HUES48 (cell line): ENCODE measurements around the gene THYN1.
A peak's percentile ranks its signal among the peaks of the same experiment; 100 is the strongest.
"Not testable (repeated sequence)": the region's sequence is repeated elsewhere in the genome, so short reads cannot be mapped to it uniquely, and the experiment has no call there.

ENCODE experiments used
- H3K27ac ChIP-seq: one replicate; pipeline ENCODE4 v1.7.0; 2013; ENCODE audit warnings: low read depth, low read length, inconsistent platforms
- H3K27me3 ChIP-seq: 2 replicates; pipeline ENCODE4 v1.6.1; 2013; ENCODE audit warnings: mild to moderate bottlenecking, low read length; ENCODE audit not compliant: control insufficient read depth, insufficient read depth
- H3K36me3 ChIP-seq: 2 replicates; pipeline ENCODE4 v1.6.1; 2013; ENCODE audit warnings: low read length; ENCODE audit not compliant: control insufficient read depth, insufficient read depth
- H3K4me1 ChIP-seq: 2 replicates; pipeline ENCODE4 v1.6.1; 2013; ENCODE audit warnings: mild to moderate bottlenecking, low read length; ENCODE audit not compliant: control insufficient read depth, insufficient read depth
- H3K4me3 ChIP-seq: 2 replicates; pipeline ENCODE4 v1.5.1; 2013; ENCODE audit warnings: mild to moderate bottlenecking, low read depth, low read length
- H3K9ac ChIP-seq: 2 replicates; pipeline ENCODE4 v1.6.1; 2013; ENCODE audit warnings: mild to moderate bottlenecking, low read depth, low read length, moderate library complexity
- H3K9me3 ChIP-seq: 2 replicates; pipeline ENCODE4 v1.6.1; 2013; ENCODE audit warnings: low read length; ENCODE audit not compliant: control insufficient read depth, insufficient read depth

Gene THYN1

DNA sequence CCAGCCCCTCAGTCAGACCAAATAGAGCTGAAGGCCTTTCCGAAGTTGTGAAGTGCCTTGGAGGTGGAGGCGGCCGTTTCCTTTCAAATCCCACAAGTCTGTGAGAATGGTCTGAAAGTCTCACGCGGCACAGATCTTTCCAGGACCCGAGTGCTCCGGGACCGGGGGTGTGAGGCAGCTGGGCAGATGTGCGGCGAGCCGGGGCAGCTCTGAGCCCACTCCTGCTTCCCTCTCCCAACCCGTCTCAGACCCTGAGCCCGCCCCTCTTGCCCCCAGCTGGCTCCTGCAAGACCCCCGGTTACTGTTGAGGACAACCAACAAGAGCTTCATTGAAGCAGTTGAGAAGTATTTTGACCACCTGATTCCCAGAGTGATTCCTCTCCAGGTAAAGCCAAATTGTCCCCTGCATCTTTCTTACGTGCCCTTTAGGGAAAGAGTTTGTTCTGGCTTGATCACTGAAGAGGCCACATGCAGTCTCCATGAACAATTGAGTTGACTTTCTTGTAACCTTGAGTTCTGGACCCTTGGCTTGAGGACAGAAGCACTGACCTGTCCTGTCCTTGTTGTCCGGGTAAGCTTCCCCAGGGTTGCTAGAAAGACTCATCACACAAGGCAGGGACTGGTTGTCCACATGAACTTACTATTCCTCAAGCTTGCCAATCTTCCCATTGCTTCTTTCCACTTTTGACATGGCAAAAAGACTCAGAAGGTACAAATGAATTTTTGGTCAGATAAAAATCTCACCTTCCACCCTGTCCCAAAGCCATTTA is 30.5 kb upstream of the THYN1 start:
- Histone ChIP-seq H3K9me3 (no peaks in the 10 kb centered on the region), H3K27ac (no peak overlapping the region), H3K4me3 (no peak overlapping the region), H3K9ac (no peak overlapping the region), H3K27me3 (no peaks in the 10 kb centered on the region), H3K36me3 (peaks cover 36% of the 10 kb centered on the region), H3K4me1 (no peaks in the 10 kb centered on the region)

- peaks cover 38% of the 10 kb centered on the region for H3K36me3 ChIP-seq
- H3K9ac ChIP-seq, result no peak overlapping the region
- H3K27me3 ChIP-seq, result no peaks in the 10 kb centered on the region
- no peak overlapping the region for H3K27ac ChIP-seq
- 0 out of 2 replicates have a peak, but pooled peaks cover 4% of the 10 kb centered on the region for H3K4me1 ChIP-seq
- no peaks in the 10 kb centered on the region for H3K9me3 ChIP-seq
- H3K4me3 ChIP-seq, result no peak overlapping the region
Measured at GRCh38 chr11:134282121-134283045, 29.2 kb upstream of the THYN1 start.

- not testable (repeated sequence) for H3K9ac ChIP-seq, H3K4me3 ChIP-seq, H3K4me1 ChIP-seq, H3K27ac ChIP-seq, H3K9me3 ChIP-seq, H3K27me3 ChIP-seq
- H3K36me3 ChIP-seq, result peaks cover 36% of the 10 kb centered on the region
Measured at GRCh38 chr11:134281635-134282034, 28.5 kb upstream of the THYN1 start.

GRCh38 chr11:134278356-134278755 is 25.2 kb upstream of the THYN1 start:
- Histone ChIP-seq H3K9ac (no peak overlapping the region), H3K4me1 (peaks cover 9% of the 10 kb centered on the region; the same call in 1 of the 2 replicates), H3K4me3 (no peak overlapping the region), H3K9me3 (no peaks in the 10 kb centered on the region), H3K27me3 (no peaks in the 10 kb centered on the region), H3K27ac (no peak overlapping the region), H3K36me3 (peaks cover 10% of the 10 kb centered on the region; the same call in 1 of the 2 replicates)

DNA sequence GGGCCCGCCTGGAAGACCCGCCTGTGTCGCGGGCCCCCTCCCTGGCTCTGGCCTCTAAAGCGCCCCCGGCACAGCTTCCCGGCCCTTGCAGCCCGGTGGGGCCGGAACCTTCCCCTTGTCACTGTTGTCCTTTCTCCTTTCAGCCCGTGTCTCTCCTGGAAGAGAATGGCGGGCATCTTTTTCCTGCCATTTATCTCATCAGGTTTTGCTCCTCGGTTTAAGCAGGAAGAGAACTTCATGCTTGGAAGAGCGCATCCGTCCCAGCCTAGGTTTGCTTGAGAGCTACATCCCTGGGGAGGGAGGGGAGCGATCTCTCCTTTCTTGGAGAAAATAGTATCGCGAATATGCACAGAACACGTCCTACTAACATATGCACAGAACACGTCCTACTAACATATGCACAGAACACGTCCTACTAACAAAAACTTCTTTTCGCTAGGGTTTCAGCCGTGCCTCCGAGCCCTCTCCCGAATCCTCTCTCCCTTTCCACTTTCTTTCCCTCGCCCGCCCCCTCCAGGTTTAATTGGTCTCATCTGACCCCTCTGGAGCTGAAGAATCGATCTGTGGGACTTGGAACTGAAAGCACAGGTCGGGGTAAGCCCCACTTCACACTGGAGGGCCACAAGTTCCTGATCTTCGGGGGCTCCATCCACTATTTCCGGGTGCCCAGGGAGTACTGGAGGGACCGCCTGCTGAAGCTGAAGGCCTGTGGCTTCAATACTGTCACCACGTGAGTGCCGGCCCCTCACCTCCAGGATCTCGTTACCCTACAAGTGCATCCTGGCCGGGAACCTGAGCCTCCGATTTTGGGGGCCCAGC is 24.2 kb upstream of the THYN1 start:
- no peak overlapping the region for H3K27ac ChIP-seq
- H3K9me3 ChIP-seq, result no peaks in the 10 kb centered on the region
- no peaks in the 10 kb centered on the region for H3K27me3 ChIP-seq
- peak overlapping the region; percentile 96 for H3K4me3 ChIP-seq
- H3K36me3 ChIP-seq, result peaks cover 9% of the 10 kb centered on the region; the same call in 1 of the 2 replicates
- H3K9ac ChIP-seq, result peak overlapping the region; percentile 42; the same call in 1 of the 2 replicates
- H3K4me1 ChIP-seq, result peaks cover 12% of the 10 kb centered on the region

- H3K27ac ChIP-seq, result peak overlapping the region; percentile 37
- H3K36me3 ChIP-seq, result peaks cover 11% of the 10 kb centered on the region; the same call in 1 of the 2 replicates
- peaks cover 20% of the 10 kb centered on the region for H3K4me1 ChIP-seq
- peak overlapping the region; percentile 76; the same call in 1 of the 2 replicates for H3K9ac ChIP-seq
- H3K9me3 ChIP-seq, result no peaks in the 10 kb centered on the region
- no peaks in the 10 kb centered on the region for H3K27me3 ChIP-seq
- H3K4me3 ChIP-seq, result peak overlapping the region; percentile 96
Measured at GRCh38 chr11:134276396-134277182, 23.4 kb upstream of the THYN1 start.

DNA sequence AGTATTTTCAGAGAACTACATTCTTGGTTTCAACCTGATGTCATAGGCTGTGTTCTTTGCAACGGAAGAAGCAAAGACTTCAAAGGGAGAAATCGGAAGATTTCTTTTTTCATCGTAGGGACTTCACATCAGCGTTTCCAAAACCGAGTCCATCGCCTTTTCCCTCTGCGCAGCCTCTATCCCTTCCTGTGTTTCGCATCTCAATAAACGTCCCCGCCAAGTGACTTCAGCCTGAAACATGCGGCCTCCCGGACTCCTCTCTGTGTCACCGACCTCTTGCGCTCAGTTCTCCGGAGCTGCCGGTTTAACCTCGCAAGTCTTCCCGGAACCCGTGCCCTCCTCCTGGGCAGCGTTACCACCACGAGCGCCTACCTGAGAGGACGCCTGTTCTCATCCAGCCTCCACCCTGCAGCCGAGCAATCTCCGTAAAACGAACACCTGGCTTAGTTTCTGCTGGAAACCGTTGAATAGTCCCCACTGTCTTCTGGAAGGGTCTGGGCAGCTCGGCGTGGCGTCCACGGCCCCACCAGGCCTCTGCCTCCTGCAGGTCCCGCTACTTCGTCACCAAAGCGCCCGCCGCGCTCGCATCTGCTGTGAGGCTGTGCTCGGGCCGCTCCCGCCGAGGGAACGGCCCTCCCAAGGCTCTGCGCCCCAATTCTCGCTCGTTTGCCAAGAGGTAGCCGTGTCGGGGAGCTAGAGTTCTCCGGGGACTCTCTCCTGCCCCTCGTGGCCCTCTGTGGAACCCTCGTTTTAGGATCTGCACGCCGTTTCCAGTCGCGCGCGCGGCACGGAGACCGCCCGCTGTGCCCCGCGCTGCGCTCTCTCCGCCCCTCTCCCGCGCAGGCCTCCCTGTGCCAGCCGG is 22.6 kb upstream of the THYN1 start, which contains the start of gene GLB1L3:
GLB1L3 (plus strand) TSS at position 846 of the 862 bp plus-strand sequence. CDS start 362 bp downstream, outside the sequence.
- Histone ChIP-seq H3K9me3 (no peaks in the 10 kb centered on the region), H3K4me3 (peak within 1 kb of the TSS; percentile 96), H3K27ac (peak within 1 kb of the TSS; percentile 37), H3K9ac (peak within 1 kb of the TSS; percentile 76), H3K4me1 (peaks cover 25% of the 10 kb centered on the region), H3K27me3 (no peaks in the 10 kb centered on the region), H3K36me3 (peaks cover 10% of the 10 kb centered on the region; the same call in 1 of the 2 replicates)

GRCh38 chr11:134275188-134275533 is 22.0 kb upstream of the THYN1 start:
- Histone ChIP-seq H3K9me3 (no peaks in the 10 kb centered on the region), H3K27ac (peak overlapping the region; percentile 37), H3K4me3 (peak overlapping the region; percentile 96), H3K27me3 (no peaks in the 10 kb centered on the region), H3K36me3 (0 out of 2 replicates have a peak, but pooled peaks cover 7% of the 10 kb centered on the region), H3K9ac (peak overlapping the region; percentile 76), H3K4me1 (peaks cover 31% of the 10 kb centered on the region)

DNA sequence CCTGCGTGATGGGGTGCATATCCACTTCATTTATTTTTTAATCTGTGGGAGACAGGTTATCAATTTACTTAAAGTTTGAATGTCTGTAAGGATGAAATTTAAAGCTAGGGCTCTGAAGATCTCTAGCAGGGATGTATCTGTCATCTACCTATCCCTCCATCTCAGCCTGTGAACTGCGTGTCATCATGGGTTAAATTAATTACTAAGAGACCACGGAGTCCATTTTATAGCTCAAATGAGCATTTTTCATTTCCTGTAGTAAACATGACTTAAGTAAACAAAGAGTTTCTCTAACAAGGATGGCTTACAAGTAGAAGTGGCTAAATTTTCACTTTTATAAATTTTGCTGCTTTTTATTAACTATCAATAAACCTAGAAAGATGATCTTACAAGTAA is 20.2 kb upstream of the THYN1 start:
- H3K36me3 ChIP-seq, result 0 out of 2 replicates have a peak, but pooled peaks cover 2% of the 10 kb centered on the region
- H3K4me3 ChIP-seq, result peak overlapping the region; percentile 96
- no peak overlapping the region for H3K9ac ChIP-seq
- H3K27ac ChIP-seq, result peak overlapping the region; percentile 88
- no peaks in the 10 kb centered on the region for H3K9me3 ChIP-seq
- H3K4me1 ChIP-seq, result peaks cover 39% of the 10 kb centered on the region
- no peaks in the 10 kb centered on the region for H3K27me3 ChIP-seq
